Mucosa of stomach (tissue), 1 donor: ENCODE measurements around the gene TCIRG1.

Source experiments
- H3K27me3 ChIP-seq: one replicate; pipeline ENCODE4 v1.7.0; 2013; ENCODE audit warnings: mild to moderate bottlenecking, low read length; ENCODE audit not compliant: control insufficient read depth, insufficient read depth
- H3K36me3 ChIP-seq: one replicate; pipeline ENCODE4 v1.7.0; 2013; ENCODE audit warnings: low read length; ENCODE audit not compliant: control insufficient read depth, insufficient read depth
- H3K4me1 ChIP-seq: one replicate; pipeline ENCODE4 v1.7.0; 2013; ENCODE audit warnings: mild to moderate bottlenecking, low read length; ENCODE audit not compliant: control insufficient read depth, insufficient read depth
- H3K4me3 ChIP-seq: one replicate; pipeline ENCODE4 v1.7.0; 2013; ENCODE audit warnings: low read length
- H3K9ac ChIP-seq: one replicate; pipeline ENCODE4 v1.7.0; 2013; ENCODE audit warnings: mild to moderate bottlenecking, low read length, moderate library complexity
- H3K9me3 ChIP-seq: one replicate; pipeline ENCODE4 v1.7.0; 2013; ENCODE audit warnings: mild to moderate bottlenecking, low read length, moderate library complexity; ENCODE audit not compliant: control insufficient read depth
- donor health status: Pancreatic carcinoma.

TCIRG1 gene

DNA sequence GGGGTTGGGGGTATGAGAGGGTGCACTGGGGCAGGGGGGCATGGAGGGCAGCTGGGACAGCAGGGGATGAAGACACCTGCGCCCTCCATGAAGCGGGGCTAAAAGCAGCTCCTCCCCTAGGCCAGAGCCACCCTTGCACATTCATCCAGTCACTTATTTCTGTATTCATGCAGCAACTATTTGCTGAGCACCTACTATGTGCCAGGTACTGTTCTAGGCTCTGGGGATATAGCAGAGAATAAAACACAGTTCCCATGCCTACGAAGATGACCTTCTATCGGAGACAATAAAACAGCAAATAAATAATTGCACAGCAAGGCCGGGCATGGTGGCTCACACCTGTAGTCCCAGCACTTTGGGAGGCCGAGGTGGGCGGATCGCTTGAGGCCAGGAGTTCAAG lies 23.4 kb upstream of the TCIRG1 start:
- no peak overlapping the region for H3K4me3 ChIP-seq
- H3K27me3 ChIP-seq: no peaks in the 10 kb centered on the region
- peaks cover 68% of the 10 kb centered on the region for H3K4me1 ChIP-seq
- H3K36me3 ChIP-seq: no peaks in the 10 kb centered on the region
- no peaks in the 10 kb centered on the region for H3K9me3 ChIP-seq
- H3K9ac ChIP-seq: no peak overlapping the region

DNA sequence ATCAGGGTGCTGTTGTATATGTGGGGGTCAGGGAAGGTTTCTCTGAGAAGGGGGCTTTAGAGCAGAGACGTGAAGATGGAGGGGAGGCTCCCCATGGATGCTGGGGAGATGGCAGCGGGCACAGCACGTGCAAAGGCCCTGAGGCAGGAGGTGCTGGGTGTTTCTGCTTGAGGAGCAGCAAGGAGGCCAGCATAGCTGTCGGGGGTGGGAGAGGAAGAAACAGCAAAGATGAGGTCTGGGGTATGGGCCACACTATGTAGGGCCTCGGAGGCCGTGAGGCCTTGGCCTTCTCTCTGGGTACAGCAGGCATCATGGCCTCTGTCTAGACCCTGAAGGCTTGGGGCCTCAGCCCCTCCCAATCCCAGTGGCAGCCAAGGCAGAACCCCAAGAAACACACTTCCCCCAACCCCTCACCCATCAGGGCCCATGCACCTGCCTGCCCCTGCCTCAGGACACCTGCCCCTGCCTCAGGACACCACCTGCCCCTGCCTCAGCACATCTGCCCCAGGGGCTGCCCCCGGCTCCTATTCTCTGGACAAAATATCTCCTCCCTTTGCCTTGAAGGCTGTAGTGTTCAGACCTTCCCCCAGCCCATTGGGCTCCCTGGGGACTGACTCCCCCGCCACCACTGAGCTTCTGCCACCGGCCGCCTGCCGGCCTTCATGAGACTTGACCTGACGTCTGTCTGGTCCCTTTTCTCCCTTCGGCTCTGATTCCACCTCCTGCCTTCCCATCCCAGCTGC lies 22.5 kb upstream of the TCIRG1 start:
- Histone ChIP-seq H3K9ac (no peak overlapping the region), H3K27me3 (no peaks in the 10 kb centered on the region), H3K36me3 (no peaks in the 10 kb centered on the region), H3K4me1 (peaks cover 68% of the 10 kb centered on the region), H3K4me3 (no peak overlapping the region), H3K9me3 (no peaks in the 10 kb centered on the region)

DNA sequence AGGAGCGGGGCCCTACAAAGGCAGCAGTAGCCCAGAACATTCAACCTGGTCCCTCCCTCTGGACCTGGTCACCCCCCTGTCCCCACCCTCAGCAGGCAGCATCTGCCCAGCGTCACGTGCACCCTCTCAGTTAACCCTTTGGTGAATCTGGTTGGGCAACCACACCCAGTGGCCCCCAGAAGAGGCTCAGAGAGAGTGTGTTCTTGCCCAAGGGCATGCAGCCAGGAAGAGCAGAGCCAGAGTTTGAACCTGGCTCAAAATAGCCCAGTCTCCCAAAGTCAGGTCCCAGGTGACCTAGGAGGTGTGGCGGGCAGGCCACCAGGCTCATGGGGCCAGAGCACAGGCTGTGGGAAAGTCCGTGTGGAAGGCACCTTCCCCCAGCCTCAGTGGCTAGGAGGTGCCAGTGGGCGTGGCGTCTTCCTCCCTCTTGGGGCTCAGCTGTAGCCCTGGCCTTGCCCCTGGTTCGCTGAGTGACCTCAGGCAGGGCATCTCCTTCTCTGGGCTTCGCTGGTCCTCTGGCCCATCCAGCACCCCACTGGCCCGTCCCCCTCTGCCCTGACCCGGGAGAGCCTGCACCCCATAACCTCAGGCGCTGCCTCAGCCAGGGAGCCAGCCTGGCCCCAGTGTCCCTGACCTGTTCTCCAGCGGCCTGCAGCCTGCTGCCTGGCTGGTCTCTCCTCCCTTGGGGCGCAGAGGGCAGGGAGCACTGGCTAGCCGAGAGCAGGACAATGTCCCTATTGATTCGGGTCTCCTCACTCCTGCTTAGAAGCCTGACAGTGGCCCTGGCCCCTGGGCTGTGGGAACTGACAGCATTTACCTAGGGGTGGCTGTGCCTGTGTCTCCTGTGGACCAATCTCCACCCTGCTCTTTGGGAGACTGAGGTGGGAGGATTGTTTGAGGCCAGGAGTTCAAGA lies 21.7 kb upstream of the TCIRG1 start:
- no peak overlapping the region for H3K9ac ChIP-seq
- H3K9me3 ChIP-seq: no peaks in the 10 kb centered on the region
- H3K27me3 ChIP-seq: no peaks in the 10 kb centered on the region
- H3K4me3 ChIP-seq: no peak overlapping the region
- H3K4me1 ChIP-seq: peaks cover 61% of the 10 kb centered on the region
- H3K36me3 ChIP-seq: no peaks in the 10 kb centered on the region

GRCh38 chr11:68017980-68018729 lies 20.7 kb upstream of the TCIRG1 start:
- H3K36me3 ChIP-seq: no peaks in the 10 kb centered on the region
- H3K4me1 ChIP-seq: peaks cover 51% of the 10 kb centered on the region
- no peak overlapping the region for H3K4me3 ChIP-seq
- no peak overlapping the region for H3K9ac ChIP-seq
- no peaks in the 10 kb centered on the region for H3K9me3 ChIP-seq
- no peaks in the 10 kb centered on the region for H3K27me3 ChIP-seq

DNA sequence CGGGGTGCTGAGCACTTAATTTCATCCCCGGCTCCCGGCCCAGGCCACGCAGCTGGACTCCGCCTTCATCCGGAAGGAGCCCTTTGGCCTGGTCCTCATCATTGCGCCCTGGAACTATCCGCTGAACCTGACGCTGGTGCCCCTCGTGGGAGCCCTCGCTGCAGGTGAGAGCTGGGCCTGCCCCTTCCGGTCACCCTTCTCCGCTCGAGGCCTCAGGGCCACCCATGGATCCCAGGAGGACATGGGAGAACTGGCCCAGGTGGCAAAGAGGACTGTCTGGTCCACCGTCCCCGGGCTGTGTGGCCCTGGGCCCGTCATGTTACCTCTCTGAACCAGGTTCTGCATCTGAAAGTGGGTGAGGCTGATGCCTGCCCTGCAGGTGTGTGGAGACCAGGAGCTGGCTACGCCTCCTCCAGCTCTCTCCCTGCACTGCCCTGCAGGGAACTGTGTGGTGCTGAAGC lies 20.1 kb upstream of the TCIRG1 start:
- Histone ChIP-seq H3K36me3 (no peaks in the 10 kb centered on the region), H3K27me3 (no peaks in the 10 kb centered on the region), H3K4me1 (peaks cover 45% of the 10 kb centered on the region), H3K4me3 (no peak overlapping the region), H3K9me3 (no peaks in the 10 kb centered on the region), H3K9ac (no peak overlapping the region)

DNA sequence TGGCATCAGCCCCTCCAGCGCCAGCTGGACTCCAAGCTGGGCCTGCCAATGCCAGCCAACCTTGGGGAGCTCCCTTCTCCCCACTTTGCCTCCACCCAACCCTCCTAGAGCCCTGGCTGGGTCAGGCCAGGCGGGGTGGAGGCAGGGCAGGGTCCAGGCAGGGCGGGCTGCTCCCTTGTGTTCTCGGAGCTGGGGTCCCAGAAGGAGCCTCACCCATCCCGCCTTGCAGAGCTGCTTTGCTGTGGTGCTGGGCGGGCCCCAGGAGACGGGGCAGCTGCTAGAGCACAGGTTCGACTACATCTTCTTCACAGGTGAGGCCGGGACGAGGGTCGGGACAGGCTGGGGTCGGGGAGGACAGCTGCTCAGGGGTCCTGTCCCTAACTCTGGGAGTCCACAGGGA lies 19.3 kb upstream of the TCIRG1 start:
- no peaks in the 10 kb centered on the region for H3K9me3 ChIP-seq
- no peak overlapping the region for H3K9ac ChIP-seq
- peaks cover 38% of the 10 kb centered on the region for H3K4me1 ChIP-seq
- H3K4me3 ChIP-seq: no peak overlapping the region
- no peaks in the 10 kb centered on the region for H3K36me3 ChIP-seq
- H3K27me3 ChIP-seq: no peaks in the 10 kb centered on the region

GRCh38 chr11:68020575-68020974 lies 18.2 kb upstream of the TCIRG1 start:
- Histone ChIP-seq H3K9me3 (no peaks in the 10 kb centered on the region), H3K9ac (no peak overlapping the region), H3K27me3 (no peaks in the 10 kb centered on the region), H3K4me3 (no peak overlapping the region), H3K4me1 (peaks cover 31% of the 10 kb centered on the region), H3K36me3 (no peaks in the 10 kb centered on the region)

GRCh38 chr11:68021167-68021787 lies 17.5 kb upstream of the TCIRG1 start:
- no peak overlapping the region for H3K4me3 ChIP-seq
- peaks cover 28% of the 10 kb centered on the region for H3K4me1 ChIP-seq
- H3K9me3 ChIP-seq: no peaks in the 10 kb centered on the region
- no peak overlapping the region for H3K9ac ChIP-seq
- no peaks in the 10 kb centered on the region for H3K27me3 ChIP-seq
- H3K36me3 ChIP-seq: no peaks in the 10 kb centered on the region

GRCh38 chr11:68022531-68022930 lies 16.3 kb upstream of the TCIRG1 start:
- no peaks in the 10 kb centered on the region for H3K27me3 ChIP-seq
- no peaks in the 10 kb centered on the region for H3K9me3 ChIP-seq
- no peaks in the 10 kb centered on the region for H3K36me3 ChIP-seq
- H3K9ac ChIP-seq: no peak overlapping the region
- H3K4me1 ChIP-seq: peaks cover 18% of the 10 kb centered on the region
- H3K4me3 ChIP-seq: no peak overlapping the region

GRCh38 chr11:68024508-68024907 lies 14.3 kb upstream of the TCIRG1 start:
- H3K4me3 ChIP-seq: no peak overlapping the region
- peaks cover 21% of the 10 kb centered on the region for H3K4me1 ChIP-seq
- no peaks in the 10 kb centered on the region for H3K9me3 ChIP-seq
- no peaks in the 10 kb centered on the region for H3K36me3 ChIP-seq
- H3K27me3 ChIP-seq: no peaks in the 10 kb centered on the region
- no peak overlapping the region for H3K9ac ChIP-seq

DNA sequence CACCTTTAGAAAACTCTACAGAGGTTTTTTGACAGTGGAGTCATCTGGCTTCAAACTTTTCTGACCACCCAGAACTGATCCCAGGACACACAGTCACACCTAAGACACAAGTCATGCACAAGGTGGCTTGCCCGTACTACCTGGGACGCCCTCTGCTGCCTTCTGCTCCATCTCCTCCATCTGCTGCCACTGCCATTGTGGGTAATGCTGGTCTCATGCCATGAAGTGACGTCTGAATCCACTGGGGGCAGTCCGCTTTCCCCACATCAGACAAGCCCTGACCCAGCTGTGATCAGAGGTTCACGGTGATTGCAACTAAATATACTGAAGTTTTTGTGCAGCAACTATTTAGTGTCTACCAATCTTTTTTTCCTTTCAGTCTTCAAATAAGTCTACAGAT lies 13.8 kb upstream of the TCIRG1 start:
- Histone ChIP-seq H3K4me3 (no peak overlapping the region), H3K36me3 (no peaks in the 10 kb centered on the region), H3K4me1 (peaks cover 20% of the 10 kb centered on the region), H3K27me3 (no peaks in the 10 kb centered on the region), H3K9me3 (no peaks in the 10 kb centered on the region), H3K9ac (no peak overlapping the region)
